HAP-1 (cell line): ENCODE data around the gene XDH.

ENCODE experiments used
- DNase-seq, 2 experiments: peaks; one replicate each; pipeline ENCODE4 v3.0.0-alpha.2; 2016 to 2020; ENCODE audit warnings: low spot score in 2 of 2
- H3K27me3 ChIP-seq: fragments of 250-450 bp; sonication (Bioruptor Pico); 2 replicates; pipeline ENCODE4 v1.5.1; 2020; ENCODE audit warnings: low read depth, mild to moderate bottlenecking, moderate library complexity
- H3K36me3 ChIP-seq: fragments of 250-450 bp; sonication (Bioruptor Pico); replicated peaks from 2 replicates; pipeline ENCODE4 v1.5.1; 2020; ENCODE audit warnings: mild to moderate bottlenecking
- H3K4me1 ChIP-seq: fragments of 250-450 bp; sonication (Bioruptor Pico); 2 replicates; pipeline ENCODE4 v1.5.1; 2020; ENCODE audit warnings: mild to moderate bottlenecking
- H3K4me3 ChIP-seq: fragments of 250-450 bp; sonication (Bioruptor Pico); 2 replicates; pipeline ENCODE4 v1.5.1; 2020; ENCODE audit warnings: mild to moderate bottlenecking, moderate library complexity
- H3K9me3 ChIP-seq: fragments of 250-450 bp; sonication (Bioruptor Pico); 2 replicates; pipeline ENCODE4 v1.5.1; 2020; ENCODE audit warnings: mild to moderate bottlenecking, moderate library complexity
- in situ Hi-C: fragments of 300-500 bp; cut with MboI; formaldehyde crosslinking; loops from 3 replicates; pipeline ENCODE4 v1.14.3; 2020; ENCODE audit warnings: low sequenced_read_pairs, inconsistent platforms, mixed read lengths

XDH gene

DNA sequence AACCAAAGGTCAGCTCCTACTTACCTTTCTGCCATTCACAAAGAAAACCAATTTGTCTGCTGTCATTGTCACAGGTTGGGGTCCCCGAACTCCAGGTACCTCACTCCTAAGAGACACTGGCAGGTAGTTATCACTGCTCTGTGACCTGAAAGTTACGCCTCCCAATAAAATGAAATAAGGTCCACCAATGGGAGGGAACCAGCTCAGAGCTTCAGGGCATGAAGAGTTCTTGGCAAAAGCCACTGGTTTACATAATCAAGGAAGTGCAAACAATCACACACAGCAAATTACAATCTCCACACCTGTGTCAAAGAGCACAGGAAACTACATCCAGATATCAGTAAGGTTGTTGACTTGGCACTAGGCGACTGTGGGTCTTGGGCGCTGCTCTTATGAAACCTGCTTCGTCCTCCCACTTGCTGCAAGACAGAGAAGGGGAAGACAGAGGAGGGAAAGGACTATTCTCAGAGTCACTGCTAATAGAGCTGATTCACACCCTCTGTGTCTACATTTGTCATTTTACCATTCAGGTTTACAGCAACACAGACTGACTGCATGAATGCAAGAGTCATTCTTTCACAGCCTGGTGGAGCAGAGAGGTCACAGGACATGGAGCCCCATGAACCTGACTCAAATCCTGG, at the start of gene XDH:
TSS of gene XDH (minus strand) at position 142 of the 641 bp plus-strand sequence. CDS start at position 66, 76 bp downstream.
- H3K4me3 ChIP-seq, result no peak within 1 kb of the TSS
- no peaks in the 10 kb centered on the region for H3K9me3 ChIP-seq
- H3K4me1 ChIP-seq, result no peaks in the 10 kb centered on the region
- no peaks in the 10 kb centered on the region for H3K27me3 ChIP-seq
- DNase-seq, result no peak
- H3K36me3 ChIP-seq, result no peaks in the 10 kb centered on the region
- in situ Hi-C loops, result no loop called here

- H3K36me3 ChIP-seq, result no peaks in the 10 kb centered on the region
- H3K4me1 ChIP-seq, result no peaks in the 10 kb centered on the region
- DNase-seq, result no peak
- no peak overlapping the region for H3K4me3 ChIP-seq
- H3K27me3 ChIP-seq, result no peaks in the 10 kb centered on the region
- in situ Hi-C loops, result no loop called here
- no peaks in the 10 kb centered on the region for H3K9me3 ChIP-seq
Observed at GRCh38 chr2:31457651-31458050, 43.1 kb upstream of the XDH start.

GRCh38 chr2:31446848-31447247, 32.3 kb upstream of the XDH start:
- no peaks in the 10 kb centered on the region for H3K27me3 ChIP-seq
- H3K4me3 ChIP-seq, result no peak overlapping the region
- in situ Hi-C loops, result no loop called here
- H3K9me3 ChIP-seq, result no peaks in the 10 kb centered on the region
- no peaks in the 10 kb centered on the region for H3K36me3 ChIP-seq
- DNase-seq, result no peak
- no peaks in the 10 kb centered on the region for H3K4me1 ChIP-seq

DNA sequence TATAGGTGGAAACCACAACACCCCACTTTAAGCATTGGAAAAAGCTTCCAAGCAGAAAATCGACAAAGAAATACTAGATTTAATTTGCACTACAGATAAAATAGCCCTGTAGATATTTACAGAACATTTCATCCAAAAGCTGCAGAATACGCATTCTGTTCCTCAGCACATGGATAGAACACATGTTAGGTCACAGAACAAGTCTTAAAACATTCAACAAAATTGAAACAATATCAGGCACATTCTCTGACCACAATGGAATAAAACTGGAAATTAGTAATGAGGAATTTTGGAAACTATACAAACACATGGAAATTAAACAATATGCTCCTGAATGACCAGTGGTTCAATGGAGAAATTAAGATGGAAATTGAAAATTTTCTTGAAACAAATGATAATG, 27.8 kb upstream of the XDH start:
- no peak for DNase-seq
- in situ Hi-C loops, result no loop called here
- Histone ChIP-seq H3K9me3 (no peaks in the 10 kb centered on the region), H3K4me3 (no peak overlapping the region), H3K4me1 (no peaks in the 10 kb centered on the region), H3K36me3 (no peaks in the 10 kb centered on the region), H3K27me3 (no peaks in the 10 kb centered on the region)

GRCh38 chr2:31440764-31441163, 26.2 kb upstream of the XDH start:
- in situ Hi-C loops, result no loop called here
- no peaks in the 10 kb centered on the region for H3K36me3 ChIP-seq
- no peaks in the 10 kb centered on the region for H3K9me3 ChIP-seq
- H3K4me3 ChIP-seq, result no peak overlapping the region
- no peaks in the 10 kb centered on the region for H3K27me3 ChIP-seq
- no peaks in the 10 kb centered on the region for H3K4me1 ChIP-seq
- DNase-seq, result no peak

- H3K4me3 ChIP-seq, result no peak overlapping the region
- in situ Hi-C loops, result no loop called here
- H3K4me1 ChIP-seq, result no peaks in the 10 kb centered on the region
- H3K36me3 ChIP-seq, result no peaks in the 10 kb centered on the region
- no peaks in the 10 kb centered on the region for H3K27me3 ChIP-seq
- H3K9me3 ChIP-seq, result no peaks in the 10 kb centered on the region
- no peak for DNase-seq
Observed at GRCh38 chr2:31434911-31435310, 20.4 kb upstream of the XDH start.

GRCh38 chr2:31433541-31433940, 19.0 kb upstream of the XDH start:
- no peaks in the 10 kb centered on the region for H3K36me3 ChIP-seq
- H3K4me1 ChIP-seq, result no peaks in the 10 kb centered on the region
- in situ Hi-C loops, result no loop called here
- DNase-seq, result no peak
- H3K9me3 ChIP-seq, result no peaks in the 10 kb centered on the region
- no peak overlapping the region for H3K4me3 ChIP-seq
- H3K27me3 ChIP-seq, result no peaks in the 10 kb centered on the region

- no peak overlapping the region for H3K4me3 ChIP-seq
- no peak for DNase-seq
- in situ Hi-C loops, result no loop called here
- no peaks in the 10 kb centered on the region for H3K9me3 ChIP-seq
- H3K4me1 ChIP-seq, result no peaks in the 10 kb centered on the region
- no peaks in the 10 kb centered on the region for H3K27me3 ChIP-seq
- H3K36me3 ChIP-seq, result no peaks in the 10 kb centered on the region
Observed at GRCh38 chr2:31430439-31431165, 16.1 kb upstream of the XDH start.

- Histone ChIP-seq H3K9me3 (no peaks in the 10 kb centered on the region), H3K4me3 (no peak overlapping the region), H3K36me3 (no peaks in the 10 kb centered on the region), H3K4me1 (no peaks in the 10 kb centered on the region), H3K27me3 (no peaks in the 10 kb centered on the region)
- DNase-seq, result no peak
- in situ Hi-C loops, result no loop called here
Observed at GRCh38 chr2:31429759-31430438, 15.4 kb upstream of the XDH start.

- Histone ChIP-seq H3K9me3 (no peaks in the 10 kb centered on the region), H3K4me3 (no peak overlapping the region), H3K4me1 (no peaks in the 10 kb centered on the region), H3K27me3 (no peaks in the 10 kb centered on the region), H3K36me3 (no peaks in the 10 kb centered on the region)
- in situ Hi-C loops, result no loop called here
- DNase-seq, result no peak
Observed at GRCh38 chr2:31429040-31429439, 14.5 kb upstream of the XDH start.

DNA sequence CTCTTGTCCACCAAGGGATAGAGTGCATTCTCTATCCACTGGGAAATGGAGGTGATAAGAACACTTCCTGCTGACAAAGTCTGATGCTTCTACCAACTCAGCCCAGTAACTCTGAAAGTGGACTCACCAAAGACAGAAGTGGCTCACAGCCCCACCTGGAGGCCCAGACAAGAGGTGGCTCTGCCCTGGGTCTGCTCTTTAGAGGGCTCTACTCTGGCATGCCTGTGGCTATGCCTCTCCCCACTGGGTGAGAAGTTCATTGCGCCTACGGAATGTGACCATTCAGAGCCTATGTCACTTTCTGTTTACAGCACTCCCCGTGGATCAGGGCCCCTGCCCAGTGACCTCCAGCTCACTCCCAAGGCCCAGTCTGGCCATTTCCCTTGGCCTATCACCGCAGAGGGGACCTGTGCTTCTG, 13.5 kb upstream of the XDH start:
- no peak for DNase-seq
- no peaks in the 10 kb centered on the region for H3K36me3 ChIP-seq
- H3K9me3 ChIP-seq, result no peaks in the 10 kb centered on the region
- in situ Hi-C loops, result no loop called here
- no peaks in the 10 kb centered on the region for H3K27me3 ChIP-seq
- H3K4me3 ChIP-seq, result no peak overlapping the region
- no peaks in the 10 kb centered on the region for H3K4me1 ChIP-seq

- Histone ChIP-seq H3K36me3 (no peaks in the 10 kb centered on the region), H3K4me3 (no peak overlapping the region), H3K27me3 (no peaks in the 10 kb centered on the region), H3K4me1 (no peaks in the 10 kb centered on the region), H3K9me3 (no peaks in the 10 kb centered on the region)
- in situ Hi-C loops, result no loop called here
- no peak for DNase-seq
Observed at GRCh38 chr2:31426096-31426495, 11.6 kb upstream of the XDH start.

DNA sequence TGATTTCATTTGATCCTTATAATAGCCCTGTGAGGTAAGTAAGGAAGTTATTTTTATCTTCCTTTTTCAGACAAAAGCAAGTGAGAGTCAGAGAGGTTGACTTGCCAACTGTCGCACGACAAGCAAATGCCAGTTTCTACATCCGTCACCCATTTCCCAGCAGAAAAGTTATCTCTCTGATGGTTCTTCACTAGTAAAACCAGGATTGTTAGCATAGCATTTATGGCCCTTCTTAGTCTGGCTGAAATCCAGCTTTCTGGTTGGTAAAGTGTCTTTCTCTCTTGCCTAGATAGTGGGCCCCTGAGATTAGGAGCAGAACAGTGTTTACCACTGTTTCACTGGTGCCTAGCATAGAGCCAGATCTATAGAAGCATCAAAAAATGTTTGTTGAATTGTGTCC, 7.1 kb upstream of the XDH start:
- Histone ChIP-seq H3K27me3 (no peaks in the 10 kb centered on the region), H3K4me1 (no peaks in the 10 kb centered on the region), H3K9me3 (no peaks in the 10 kb centered on the region), H3K36me3 (no peaks in the 10 kb centered on the region), H3K4me3 (no peak overlapping the region)
- in situ Hi-C loops, result no loop called here
- no peak for DNase-seq

GRCh38 chr2:31420936-31421335, 6.4 kb upstream of the XDH start:
- in situ Hi-C loops, result no loop called here
- no peaks in the 10 kb centered on the region for H3K4me1 ChIP-seq
- H3K9me3 ChIP-seq, result no peaks in the 10 kb centered on the region
- H3K36me3 ChIP-seq, result no peaks in the 10 kb centered on the region
- H3K27me3 ChIP-seq, result no peaks in the 10 kb centered on the region
- no peak for DNase-seq
- H3K4me3 ChIP-seq, result no peak overlapping the region
